GM23248 (cell line): Measurements from ENCODE around the gene VANGL1. TPM values are rescaled to one million over a fixed set of nuclear protein-coding genes. Genes with fewer than 3 reads are reported as not detected.

ENCODE experiments used
- DNase-seq: peaks from one replicate; pipeline ENCODE4 v3.0.0-alpha.2; 2015
- H2AFZ ChIP-seq: fragments of 200-600 bp; sonication (generic); 2 replicates; pipeline ENCODE4 v1.6.1; 2016; ENCODE audit warnings: antibody characterized with exemption
- H3F3A ChIP-seq: fragments of 200-600 bp; sonication (generic); 2 replicates; pipeline ENCODE4 v1.6.1; 2016; ENCODE audit warnings: mild to moderate bottlenecking, antibody characterized with exemption, mixed run types; ENCODE audit not compliant: insufficient read depth
- H3K27ac ChIP-seq: fragments of 200-600 bp; sonication (generic); 2 replicates; pipeline ENCODE4 v1.5.1; 2016; ENCODE audit warnings: mild to moderate bottlenecking
- H3K27me3 ChIP-seq: fragments of 200-600 bp; sonication (generic); replicated peaks from 2 replicates; pipeline ENCODE4 v1.6.1; 2016; ENCODE audit warnings: mild to moderate bottlenecking; ENCODE audit not compliant: insufficient read depth
- H3K36me3 ChIP-seq: fragments of 200-600 bp; sonication (generic); 2 replicates; pipeline ENCODE4 v1.6.1; 2016; ENCODE audit warnings: low read depth, mild to moderate bottlenecking
- H3K4me1 ChIP-seq: fragments of 200-600 bp; sonication (generic); 2 replicates; pipeline ENCODE4 v1.6.1; 2016; ENCODE audit warnings: mild to moderate bottlenecking; ENCODE audit not compliant: insufficient read depth
- H3K4me2 ChIP-seq: fragments of 200-600 bp; sonication (generic); one replicate; pipeline ENCODE4 v1.6.1; 2016; ENCODE audit warnings: mild to moderate bottlenecking; ENCODE audit not compliant: unreplicated experiment
- H3K4me3 ChIP-seq: fragments of 200-600 bp; sonication (generic); 2 replicates; pipeline ENCODE4 v1.5.1; 2016; ENCODE audit warnings: mild to moderate bottlenecking
- H3K79me2 ChIP-seq: fragments of 200-600 bp; sonication (generic); 2 replicates; pipeline ENCODE4 v1.6.1; 2016; ENCODE audit warnings: mild to moderate bottlenecking; ENCODE audit not compliant: insufficient read depth
- H3K9ac ChIP-seq: fragments of 200-600 bp; sonication (generic); 2 replicates; pipeline ENCODE4 v1.6.1; 2016; ENCODE audit warnings: mild to moderate bottlenecking
- H3K9me2 ChIP-seq: fragments of 200-600 bp; sonication (generic); 2 replicates; pipeline ENCODE4 v1.6.1; 2016; ENCODE audit warnings: mixed run types, mild to moderate bottlenecking, moderate library complexity; ENCODE audit not compliant: insufficient read depth
- H3K9me3 ChIP-seq: fragments of 200-600 bp; sonication (generic); one replicate; pipeline ENCODE4 v1.6.1; 2017; ENCODE audit warnings: low read depth
- H4K20me1 ChIP-seq: fragments of 200-600 bp; sonication (generic); 2 replicates; pipeline ENCODE4 v1.6.0; 2016; ENCODE audit not compliant: insufficient read depth
- EZH2 ChIP-seq: fragments of 200-600 bp; sonication (generic); IDR thresholded peaks from 2 replicates; pipeline ENCODE4 v1.6.1; 2018; ENCODE audit warnings: antibody characterized with exemption, mild to moderate bottlenecking; ENCODE audit not compliant: insufficient read depth, poor library complexity, severe bottlenecking
- EZH2phosphoT487 ChIP-seq: fragments of 200-600 bp; sonication (generic); IDR thresholded peaks from 2 replicates; pipeline ENCODE4 v1.6.1; 2018; ENCODE audit warnings: antibody characterized with exemption, moderate library complexity, mild to moderate bottlenecking, low read depth; ENCODE audit not compliant: insufficient read depth
- WGBS, 2 experiments: methylation state at CpG; one replicate each; pipeline ENCODE4 v1.1.6; 2015 to 2017; ENCODE audit warnings: low lambda C conversion rate in 2 of 2, low coverage in 1 of 2; ENCODE audit errors: missing lambda C conversion rate in 2 of 2; 5-methylcytosine and 5-hydroxymethylcytosine counted together
- in situ Hi-C: fragments of 300-500 bp; cut with MboI; formaldehyde crosslinking; loops from 2 replicates; pipeline ENCODE4 v1.15.0; 2020
- polyA plus RNA-seq: library from polyadenylated mRNA; unstranded; fragments of >200 nt; fragmentation: Nextera tagmentation; extraction: Ambion mirVana; gene quantifications from 2 replicates; pipeline ENCODE4 v1.2.1, GENCODE V29; 2016
- total RNA-seq: library from RNA; depleted of rRNA; stranded (reverse); fragments of >200 nt; shearing (Covaris generic); gene quantifications from 2 replicates; pipeline ENCODE4 v1.2.3, GENCODE V29; 2014

Gene VANGL1
- total and polyA plus RNA-seq, 2 experiments from 2014 or later, result 11.7 to 14.7 TPM

DNA sequence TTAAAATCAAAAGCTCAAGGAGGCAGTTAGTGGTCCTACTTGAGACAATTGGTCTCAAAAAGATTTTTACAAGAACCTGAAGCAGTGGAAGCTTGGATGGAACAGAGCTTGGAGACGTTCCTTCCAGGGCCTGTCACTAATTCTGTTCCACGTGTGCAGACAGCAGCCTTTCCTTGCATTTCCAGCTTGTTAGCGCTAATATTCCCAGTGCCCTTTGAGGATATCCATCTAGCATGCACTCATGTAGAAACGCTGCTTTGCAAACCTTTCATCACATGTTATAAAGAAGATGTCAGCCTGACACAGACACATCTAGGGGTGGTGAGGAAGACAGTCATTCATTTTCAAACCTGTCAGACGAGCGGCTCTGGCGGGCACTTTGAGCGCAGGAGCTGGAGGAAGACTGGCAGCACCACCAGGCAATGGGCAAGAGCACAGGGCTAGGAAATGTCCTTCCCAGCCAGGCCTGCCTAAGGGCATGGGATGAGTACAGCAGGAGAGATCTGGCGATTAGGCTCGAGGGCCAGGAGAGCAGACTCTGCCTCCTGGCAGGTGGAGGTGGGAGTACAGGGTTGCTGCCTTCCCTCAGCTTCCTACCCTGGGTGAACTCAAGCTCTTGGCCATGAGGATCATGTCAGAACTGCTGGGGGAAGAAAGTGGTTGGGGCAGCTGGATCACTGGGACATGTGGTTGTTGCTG is 71.3 kb downstream of the VANGL1 start:
- no peak for DNase-seq
- Histone ChIP-seq H3K27ac (no peak overlapping the region), H4K20me1 (no peaks in the 10 kb centered on the region), H3K9me2 (no peaks in the 10 kb centered on the region), H3K4me1 (no peaks in the 10 kb centered on the region), H3F3A (no peaks in the 10 kb centered on the region), H3K79me2 (no peaks in the 10 kb centered on the region), H3K4me2 (no peak overlapping the region), H3K27me3 (peaks cover 38% of the 10 kb centered on the region), H3K4me3 (no peak overlapping the region), H3K9me3 (no peaks in the 10 kb centered on the region), H3K36me3 (no peaks in the 10 kb centered on the region), H3K9ac (no peak overlapping the region), H2AFZ (no peak overlapping the region)
- in situ Hi-C loops, result no loop called here
- TF ChIP-seq EZH2phosphoT487 (no peak), EZH2 (no peak)
- 60 to 69% methylated on average over 10 of the region's 10 CpGs for WGBS, 2 experiments

DNA sequence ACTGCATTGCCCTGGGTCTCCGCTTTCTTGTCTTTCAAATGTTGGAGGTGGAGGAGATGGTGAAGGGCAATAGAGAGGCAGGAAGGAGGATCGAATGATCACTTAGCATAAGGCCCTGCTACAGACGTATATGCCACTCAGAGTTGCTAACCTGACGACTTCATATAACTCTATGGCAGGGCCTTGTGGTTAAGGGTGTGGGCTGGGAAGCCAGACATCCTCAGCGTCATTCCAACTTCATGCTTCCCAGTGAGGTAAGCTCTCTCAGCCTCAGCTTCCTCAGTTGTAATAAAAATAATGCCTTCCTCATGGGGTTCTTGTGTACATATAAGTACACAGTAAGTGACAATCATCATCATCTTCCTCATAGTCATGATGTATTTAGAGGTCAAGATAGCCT is 72.1 kb downstream of the VANGL1 start:
- Histone ChIP-seq H3K4me2 (no peak overlapping the region), H3F3A (no peaks in the 10 kb centered on the region), H3K27me3 (peaks cover 29% of the 10 kb centered on the region), H4K20me1 (no peaks in the 10 kb centered on the region), H3K9ac (no peak overlapping the region), H3K4me3 (no peak overlapping the region), H3K9me2 (no peaks in the 10 kb centered on the region), H2AFZ (no peak overlapping the region), H3K79me2 (no peaks in the 10 kb centered on the region), H3K4me1 (no peaks in the 10 kb centered on the region), H3K36me3 (no peaks in the 10 kb centered on the region), H3K27ac (no peak overlapping the region), H3K9me3 (no peaks in the 10 kb centered on the region)
- TF ChIP-seq EZH2phosphoT487, result no peak
- no peak for TF ChIP-seq EZH2
- DNase-seq, result no peak
- WGBS, 2 experiments, result 82 to 85% methylated on average over 5 of the region's 5 CpGs
- in situ Hi-C loops, result no loop called here

DNA sequence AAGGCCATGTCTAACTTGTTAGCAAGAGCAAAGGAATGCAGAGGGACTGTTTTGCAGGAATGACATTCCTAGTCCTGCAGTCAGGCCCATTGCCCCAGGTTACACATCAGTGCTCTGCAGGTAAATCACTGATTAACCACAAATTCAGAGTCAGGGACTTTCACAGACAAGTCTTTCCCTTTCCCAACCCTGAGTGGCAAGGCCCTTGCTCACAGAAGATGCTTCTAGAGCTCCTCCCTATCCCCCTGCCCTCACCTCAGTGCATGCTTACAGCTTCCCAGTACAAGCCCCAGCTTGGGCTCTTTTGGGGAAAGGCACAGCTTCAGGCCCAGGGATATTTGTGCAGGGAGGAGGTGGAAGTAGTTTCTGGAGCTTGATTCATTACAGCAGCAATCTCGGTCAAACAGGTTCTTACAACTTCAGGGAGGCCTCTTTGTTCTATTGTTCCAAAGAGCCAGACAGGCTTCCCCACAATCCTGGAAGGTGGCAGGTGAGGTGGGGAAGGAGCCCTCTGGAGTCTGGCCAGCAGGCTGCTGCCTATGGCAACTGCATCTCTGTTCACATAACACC is 72.9 kb downstream of the VANGL1 start:
- peaks cover 23% of the 10 kb centered on the region for H3K27me3 ChIP-seq
- no peaks in the 10 kb centered on the region for H3K9me2 ChIP-seq
- H3K9ac ChIP-seq, result no peak overlapping the region
- no peaks in the 10 kb centered on the region for H3K4me1 ChIP-seq
- H3K4me2 ChIP-seq, result no peak overlapping the region
- WGBS, 2 experiments, result 26 to 54% methylated on average over 1 of the region's 1 CpG
- no peak overlapping the region for H2AFZ ChIP-seq
- no peak for DNase-seq
- H3F3A ChIP-seq, result no peaks in the 10 kb centered on the region
- H3K79me2 ChIP-seq, result no peaks in the 10 kb centered on the region
- H3K27ac ChIP-seq, result no peak overlapping the region
- no peak overlapping the region for H3K4me3 ChIP-seq
- no peaks in the 10 kb centered on the region for H3K36me3 ChIP-seq
- no peaks in the 10 kb centered on the region for H4K20me1 ChIP-seq
- in situ Hi-C loops, result no loop called here
- H3K9me3 ChIP-seq, result no peaks in the 10 kb centered on the region
- TF ChIP-seq EZH2 (no peak), EZH2phosphoT487 (no peak)

GRCh38 chr1:115717541-115717940 is 75.8 kb downstream of the VANGL1 start:
- Histone ChIP-seq H3K4me3 (no peak overlapping the region), H3K9me2 (no peaks in the 10 kb centered on the region), H3K9ac (no peak overlapping the region), H3K27ac (no peak overlapping the region), H3F3A (no peaks in the 10 kb centered on the region), H3K4me1 (no peaks in the 10 kb centered on the region), H3K36me3 (no peaks in the 10 kb centered on the region), H3K4me2 (no peak overlapping the region), H4K20me1 (no peaks in the 10 kb centered on the region), H3K9me3 (no peaks in the 10 kb centered on the region), H2AFZ (no peak overlapping the region), H3K27me3 (peaks cover 7% of the 10 kb centered on the region), H3K79me2 (no peaks in the 10 kb centered on the region)
- peak; percentile 36 for DNase-seq
- TF ChIP-seq EZH2phosphoT487 (no peak), EZH2 (no peak)
- WGBS, 2 experiments, result 29 to 30% methylated on average over 5 of the region's 5 CpGs
- in situ Hi-C loops, result no loop called here
